22Rv1 (cell line): ENCODE data around the gene HTR3B.

Experiments used
- ZFX ChIP-seq: fragments of 450-650 bp; IDR thresholded peaks from 2 replicates; pipeline ENCODE4 v1.6.1; 2017; ENCODE audit warnings: antibody characterized with exemption, borderline replicate concordance
- TF ChIP-seq, protein P1 (sequence below): fragments of 450-650 bp; IDR thresholded peaks from 2 replicates; pipeline ENCODE4 v1.5.1; 2017; ENCODE audit warnings: mild to moderate bottlenecking

GRCh38 chr11:113867843-113868503 lies 36.6 kb upstream of the HTR3B start:
- TF ChIP-seq, protein P1, sequence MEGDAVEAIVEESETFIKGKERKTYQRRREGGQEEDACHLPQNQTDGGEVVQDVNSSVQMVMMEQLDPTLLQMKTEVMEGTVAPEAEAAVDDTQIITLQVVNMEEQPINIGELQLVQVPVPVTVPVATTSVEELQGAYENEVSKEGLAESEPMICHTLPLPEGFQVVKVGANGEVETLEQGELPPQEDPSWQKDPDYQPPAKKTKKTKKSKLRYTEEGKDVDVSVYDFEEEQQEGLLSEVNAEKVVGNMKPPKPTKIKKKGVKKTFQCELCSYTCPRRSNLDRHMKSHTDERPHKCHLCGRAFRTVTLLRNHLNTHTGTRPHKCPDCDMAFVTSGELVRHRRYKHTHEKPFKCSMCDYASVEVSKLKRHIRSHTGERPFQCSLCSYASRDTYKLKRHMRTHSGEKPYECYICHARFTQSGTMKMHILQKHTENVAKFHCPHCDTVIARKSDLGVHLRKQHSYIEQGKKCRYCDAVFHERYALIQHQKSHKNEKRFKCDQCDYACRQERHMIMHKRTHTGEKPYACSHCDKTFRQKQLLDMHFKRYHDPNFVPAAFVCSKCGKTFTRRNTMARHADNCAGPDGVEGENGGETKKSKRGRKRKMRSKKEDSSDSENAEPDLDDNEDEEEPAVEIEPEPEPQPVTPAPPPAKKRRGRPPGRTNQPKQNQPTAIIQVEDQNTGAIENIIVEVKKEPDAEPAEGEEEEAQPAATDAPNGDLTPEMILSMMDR, result no peak
- no peak for TF ChIP-seq ZFX
